ENCODE results near the gene EPS8L3. TPM values are rescaled to one million over a fixed set of nuclear protein-coding genes. Genes with fewer than 3 reads are reported as not detected.
"Not testable (repeated sequence)": the region's sequence is repeated elsewhere in the genome, so short reads cannot be mapped to it uniquely, and the experiment has no call there.

The EPS8L3 gene
- total and polyA plus RNA-seq, 8 donors, result 0.39 to 4.3 (median 1.4) TPM

- no peak for FAIRE-seq
- Histone ChIP-seq H3K27ac (no peak overlapping the region), H3K4me3 (no peak overlapping the region), H3K36me3 (no peaks in the 10 kb centered on the region), H3K4me1 (no peaks in the 10 kb centered on the region), H3K9me3 (no peaks in the 10 kb centered on the region), H3K27me3 (no peaks in the 10 kb centered on the region)
- WGBS, 2 donors, result 82 to 92% methylated on average over 7 of the region's 7 CpGs
- TF ChIP-seq CTCF (IDR thresholded peaks at IDR 0.05), result no peak
- ATAC-seq, result no peak
- DNase-seq, result peak in 1 of 6 donors; percentile 10
- intact Hi-C loops (cut with DNase I), result no loop called here
Observed at GRCh38 chr1:109756848-109757521, 6.7 kb downstream of the EPS8L3 start.

- H3K4me1 ChIP-seq; DNase-seq; intact Hi-C loops (cut with DNase I); H3K4me3 ChIP-seq; H3K9me3 ChIP-seq; ATAC-seq; FAIRE-seq; H3K27ac ChIP-seq; H3K36me3 ChIP-seq; H3K27me3 ChIP-seq: not testable (repeated sequence)
- WGBS, 2 donors, result 89 to 94% methylated on average over 5 of the region's 5 CpGs
Observed at GRCh38 chr1:109756325-109756724, 7.4 kb downstream of the EPS8L3 start.

- WGBS, 2 donors, result 58 to 78% methylated on average over 2 of the region's 2 CpGs
- Histone ChIP-seq H3K9me3 (no peaks in the 10 kb centered on the region), H3K27ac (no peak overlapping the region), H3K4me1 (no peaks in the 10 kb centered on the region), H3K36me3 (no peaks in the 10 kb centered on the region), H3K4me3 (no peak overlapping the region), H3K27me3 (no peaks in the 10 kb centered on the region)
- intact Hi-C loops (cut with DNase I), result no loop called here
- no peak for TF ChIP-seq CTCF (IDR thresholded peaks at IDR 0.05)
- DNase-seq (no peak), FAIRE-seq (no peak), ATAC-seq (no peak)
Observed at GRCh38 chr1:109754738-109755137, 9.0 kb downstream of the EPS8L3 start.

GRCh38 chr1:109751531-109752260, 12.0 kb downstream of the EPS8L3 start:
- no peak overlapping the region for H3K27ac ChIP-seq
- H3K4me3 ChIP-seq, result no peak overlapping the region
- H3K27me3 ChIP-seq, result no peaks in the 10 kb centered on the region
- no peaks in the 10 kb centered on the region for H3K9me3 ChIP-seq
- no peaks in the 10 kb centered on the region for H3K36me3 ChIP-seq
- DNase-seq (peak in 1 of 6 donors; percentile 11), FAIRE-seq (no peak), ATAC-seq (no peak)
- WGBS, 2 donors, result 82 to 90% methylated on average over 12 of the region's 12 CpGs
- TF ChIP-seq CTCF (IDR thresholded peaks at IDR 0.05), result no peak
- intact Hi-C loops (cut with DNase I), result no loop called here
- H3K4me1 ChIP-seq, result no peaks in the 10 kb centered on the region

- H3K4me3 ChIP-seq, result no peak overlapping the region
- H3K36me3 ChIP-seq, result no peaks in the 10 kb centered on the region
- TF ChIP-seq CTCF (IDR thresholded peaks at IDR 0.05), result no peak
- H3K27ac ChIP-seq, result no peak overlapping the region
- no peaks in the 10 kb centered on the region for H3K27me3 ChIP-seq
- ATAC-seq (no peak), DNase-seq (peak in 1 of 6 donors; percentile 5), FAIRE-seq (no peak)
- intact Hi-C loops (cut with DNase I), result no loop called here
- H3K4me1 ChIP-seq, result no peaks in the 10 kb centered on the region
- H3K9me3 ChIP-seq, result no peaks in the 10 kb centered on the region
- WGBS, 2 donors, result 50 to 59% methylated on average over 6 of the region's 6 CpGs
Observed at GRCh38 chr1:109750920-109751319, 12.8 kb downstream of the EPS8L3 start.
